ENCODE data around the gene VPS4B.

VPS4B gene

DNA sequence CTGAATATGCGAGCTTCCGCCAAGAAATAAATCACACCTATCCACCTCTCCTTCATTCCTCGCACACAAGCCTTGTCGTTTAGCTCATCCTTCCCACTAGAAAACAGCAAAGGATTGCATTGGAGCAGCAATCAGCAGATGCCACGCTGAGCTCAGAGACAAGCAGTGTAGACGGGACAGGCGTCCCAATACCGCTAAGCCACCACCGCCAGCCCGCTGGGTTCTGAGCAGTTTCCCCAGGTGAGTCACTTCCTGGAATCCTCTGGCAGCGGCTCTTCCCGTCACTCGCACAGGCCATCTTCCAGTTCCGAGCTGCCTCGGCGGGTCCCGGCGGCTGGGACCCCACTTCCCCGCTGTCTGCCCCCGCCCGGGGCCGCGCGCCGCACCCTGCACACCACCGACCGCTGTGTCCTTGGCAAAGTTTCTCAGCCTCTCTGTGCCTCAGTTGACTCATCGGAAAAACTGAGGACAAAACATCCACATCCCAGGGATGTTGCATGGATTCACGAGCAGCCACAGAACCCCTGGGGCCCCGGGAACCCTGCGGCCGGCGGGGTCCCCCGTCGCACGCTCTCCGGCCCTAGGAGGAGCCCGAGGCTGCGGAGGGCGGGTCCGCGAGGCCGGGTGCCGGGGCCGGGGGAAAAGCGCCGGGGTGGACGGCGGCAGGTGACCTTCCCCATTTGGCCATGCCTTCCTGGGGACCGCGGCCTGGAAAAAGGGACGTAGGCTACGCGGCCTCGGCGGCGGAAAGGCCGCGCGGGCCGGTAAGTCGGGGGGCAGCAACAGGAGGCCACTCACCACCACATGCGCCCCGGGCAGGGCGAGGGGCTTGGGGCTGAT is 55.8 kb downstream of the VPS4B start (continued):
- TF ChIP-seq GLIS2 (tag by site-specific recombination; IDR thresholded peaks at IDR 0.05) (0 out of 2 replicates have a peak, but pooled peaks have one; percentile 29), ZBTB21 (tag by site-specific recombination; IDR thresholded peaks at IDR 0.05) (no peak), SCRT1 (tag by site-specific recombination; IDR thresholded peaks at IDR 0.05; ENCODE audit: borderline replicate concordance) (0 out of 2 replicates have a peak, but pooled peaks have one; percentile 34), ZBTB26 (tag by site-specific recombination; optimal IDR thresholded peaks at IDR 0.05) (peak; percentile 66), ZNF639 (tag by site-specific recombination; IDR thresholded peaks at IDR 0.05) (no peak), ZNF501 (tag by site-specific recombination; IDR thresholded peaks at IDR 0.05) (0 out of 2 replicates have a peak, but pooled peaks have one; percentile 21), ZBTB17 (tag by site-specific recombination; IDR thresholded peaks at IDR 0.05) (peak; percentile 80; the same call in 1 of the 2 replicates), ZEB2 (tag by site-specific recombination; IDR thresholded peaks at IDR 0.05) (peak; percentile 33; the same call in 1 of the 2 replicates), SP2 (tag by site-specific recombination; IDR thresholded peaks at IDR 0.05) (peak; percentile 44), ZNF335 (tag by site-specific recombination; conservative IDR thresholded peaks at IDR 0.05) (peak; percentile 39; the same call in 1 of the 2 replicates), KLF9 (tag by site-specific recombination; IDR thresholded peaks at IDR 0.05; ENCODE audit: low read depth) (peak; percentile 6; the same call in 1 of the 2 replicates)
- TF ChIP-seq, protein P1, sequence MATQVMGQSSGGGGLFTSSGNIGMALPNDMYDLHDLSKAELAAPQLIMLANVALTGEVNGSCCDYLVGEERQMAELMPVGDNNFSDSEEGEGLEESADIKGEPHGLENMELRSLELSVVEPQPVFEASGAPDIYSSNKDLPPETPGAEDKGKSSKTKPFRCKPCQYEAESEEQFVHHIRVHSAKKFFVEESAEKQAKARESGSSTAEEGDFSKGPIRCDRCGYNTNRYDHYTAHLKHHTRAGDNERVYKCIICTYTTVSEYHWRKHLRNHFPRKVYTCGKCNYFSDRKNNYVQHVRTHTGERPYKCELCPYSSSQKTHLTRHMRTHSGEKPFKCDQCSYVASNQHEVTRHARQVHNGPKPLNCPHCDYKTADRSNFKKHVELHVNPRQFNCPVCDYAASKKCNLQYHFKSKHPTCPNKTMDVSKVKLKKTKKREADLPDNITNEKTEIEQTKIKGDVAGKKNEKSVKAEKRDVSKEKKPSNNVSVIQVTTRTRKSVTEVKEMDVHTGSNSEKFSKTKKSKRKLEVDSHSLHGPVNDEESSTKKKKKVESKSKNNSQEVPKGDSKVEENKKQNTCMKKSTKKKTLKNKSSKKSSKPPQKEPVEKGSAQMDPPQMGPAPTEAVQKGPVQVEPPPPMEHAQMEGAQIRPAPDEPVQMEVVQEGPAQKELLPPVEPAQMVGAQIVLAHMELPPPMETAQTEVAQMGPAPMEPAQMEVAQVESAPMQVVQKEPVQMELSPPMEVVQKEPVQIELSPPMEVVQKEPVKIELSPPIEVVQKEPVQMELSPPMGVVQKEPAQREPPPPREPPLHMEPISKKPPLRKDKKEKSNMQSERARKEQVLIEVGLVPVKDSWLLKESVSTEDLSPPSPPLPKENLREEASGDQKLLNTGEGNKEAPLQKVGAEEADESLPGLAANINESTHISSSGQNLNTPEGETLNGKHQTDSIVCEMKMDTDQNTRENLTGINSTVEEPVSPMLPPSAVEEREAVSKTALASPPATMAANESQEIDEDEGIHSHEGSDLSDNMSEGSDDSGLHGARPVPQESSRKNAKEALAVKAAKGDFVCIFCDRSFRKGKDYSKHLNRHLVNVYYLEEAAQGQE (tag by site-specific recombination; IDR thresholded peaks at IDR 0.05): no peak

- Histone ChIP-seq H3K36me3 (ENCODE audit: control insufficient read depth in 2 of 2, insufficient read depth in 1 of 2, low read length in 2 of 2) (peaks cover 14 to 16% of the 10 kb centered on the region in 2 experiments), H3K4me1 (ENCODE audit: control insufficient read depth, insufficient read depth, low read length) (peaks cover 7% of the 10 kb centered on the region; the same call in 1 of the 2 replicates), H3K9me3 (ENCODE audit: control insufficient read depth, insufficient read depth, low read depth, low read length) (no peaks in the 10 kb centered on the region), H3K4me3 (ENCODE audit: low read depth, low read length) (peak overlapping the region; percentile 74), H3K27ac (ENCODE audit: extremely low read depth, low read depth, low read length) (no peak overlapping the region; the same call in 1 of the 2 replicates)
- ChIA-PET CTCF (interaction anchor here (0.9 to 3.7 kb wide), 5 partner anchors 25 to 349 kb away, joined by 3 to 22 read pairs (median 4); no protein-coding TSS in a partner anchor), POLR2A (interaction anchor here (0.7 to 2.2 kb wide), 5 partner anchors 9 to 57 kb away, joined by 3 to 18 read pairs (median 5); partner anchors contain the start of gene VPS4B)
- TF ChIP-seq ZNF654 (tag by site-specific recombination; IDR thresholded peaks at IDR 0.05; ENCODE audit: low read depth) (no peak), OVOL3 (tag by site-specific recombination; IDR thresholded peaks at IDR 0.05) (no peak), EGR2 (tag by site-specific recombination; IDR thresholded peaks at IDR 0.05; ENCODE audit: low read depth) (no peak), PRDM1 (tag by site-specific recombination; IDR thresholded peaks at IDR 0.05) (peak; percentile 81; the same call in 1 of the 2 replicates)
Observed at GRCh38 chr18:63365876-63366212, 56.4 kb downstream of the VPS4B start.

Data from HEK293 (cell line).